Measurements from ENCODE around the gene KIAA0825.

DNA sequence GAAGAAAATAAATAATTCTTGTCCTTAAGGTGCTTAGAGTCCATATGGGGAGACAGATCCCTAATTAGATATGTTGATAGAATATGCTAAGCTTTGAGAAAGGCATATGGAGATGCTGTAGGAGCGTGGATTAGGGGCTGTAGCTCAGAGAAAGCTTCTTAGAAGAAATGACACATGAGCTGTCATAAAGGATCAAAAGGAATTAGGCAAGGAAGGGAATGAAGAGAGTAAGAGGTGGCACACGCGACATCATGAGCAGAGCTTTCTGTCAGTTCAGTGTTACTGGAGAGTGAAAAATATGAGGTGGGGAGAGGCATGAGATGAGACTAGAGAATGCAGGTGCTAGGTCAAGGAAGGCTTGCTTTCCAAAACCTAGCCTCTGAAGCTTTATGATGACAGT lies 118.6 kb downstream of the KIAA0825 start:
- TF ChIP-seq NR2C2 (CRISPR knock-in tag; IDR thresholded peaks at IDR 0.05) (no peak), CREB1 (CRISPR knock-in tag; IDR thresholded peaks at IDR 0.05) (no peak), ZSCAN18 (CRISPR knock-in tag; IDR thresholded peaks at IDR 0.05) (no peak), TP53 (CRISPR knock-in tag; IDR thresholded peaks at IDR 0.05) (no peak), FOXP1 (CRISPR knock-in tag; IDR thresholded peaks at IDR 0.05; ENCODE audit: borderline replicate concordance) (no peak), RELA (CRISPR knock-in tag; IDR thresholded peaks at IDR 0.05; ENCODE audit: borderline replicate concordance) (no peak)
- TF ChIP-seq, protein P1, sequence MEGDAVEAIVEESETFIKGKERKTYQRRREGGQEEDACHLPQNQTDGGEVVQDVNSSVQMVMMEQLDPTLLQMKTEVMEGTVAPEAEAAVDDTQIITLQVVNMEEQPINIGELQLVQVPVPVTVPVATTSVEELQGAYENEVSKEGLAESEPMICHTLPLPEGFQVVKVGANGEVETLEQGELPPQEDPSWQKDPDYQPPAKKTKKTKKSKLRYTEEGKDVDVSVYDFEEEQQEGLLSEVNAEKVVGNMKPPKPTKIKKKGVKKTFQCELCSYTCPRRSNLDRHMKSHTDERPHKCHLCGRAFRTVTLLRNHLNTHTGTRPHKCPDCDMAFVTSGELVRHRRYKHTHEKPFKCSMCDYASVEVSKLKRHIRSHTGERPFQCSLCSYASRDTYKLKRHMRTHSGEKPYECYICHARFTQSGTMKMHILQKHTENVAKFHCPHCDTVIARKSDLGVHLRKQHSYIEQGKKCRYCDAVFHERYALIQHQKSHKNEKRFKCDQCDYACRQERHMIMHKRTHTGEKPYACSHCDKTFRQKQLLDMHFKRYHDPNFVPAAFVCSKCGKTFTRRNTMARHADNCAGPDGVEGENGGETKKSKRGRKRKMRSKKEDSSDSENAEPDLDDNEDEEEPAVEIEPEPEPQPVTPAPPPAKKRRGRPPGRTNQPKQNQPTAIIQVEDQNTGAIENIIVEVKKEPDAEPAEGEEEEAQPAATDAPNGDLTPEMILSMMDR (IDR thresholded peaks at IDR 0.05): no peak
- TF ChIP-seq, protein P2, sequence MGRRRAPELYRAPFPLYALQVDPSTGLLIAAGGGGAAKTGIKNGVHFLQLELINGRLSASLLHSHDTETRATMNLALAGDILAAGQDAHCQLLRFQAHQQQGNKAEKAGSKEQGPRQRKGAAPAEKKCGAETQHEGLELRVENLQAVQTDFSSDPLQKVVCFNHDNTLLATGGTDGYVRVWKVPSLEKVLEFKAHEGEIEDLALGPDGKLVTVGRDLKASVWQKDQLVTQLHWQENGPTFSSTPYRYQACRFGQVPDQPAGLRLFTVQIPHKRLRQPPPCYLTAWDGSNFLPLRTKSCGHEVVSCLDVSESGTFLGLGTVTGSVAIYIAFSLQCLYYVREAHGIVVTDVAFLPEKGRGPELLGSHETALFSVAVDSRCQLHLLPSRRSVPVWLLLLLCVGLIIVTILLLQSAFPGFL (CRISPR knock-in tag; IDR thresholded peaks at IDR 0.05; ENCODE audit: borderline replicate concordance): no peak
